ENCODE results near the gene SIMC1.
A peak's percentile ranks its signal among the peaks of the same experiment; 100 is the strongest.

Gene SIMC1

GRCh38 chr5:176365351-176366231 lies 127.4 kb downstream of the SIMC1 start, which contains the start of gene ARL10:
Gene ARL10 (plus strand): TSS chr5:176365487. CDS start chr5:176365564, 77 bp downstream.
- DNase-seq = peak; percentile 83

GRCh38 chr5:176366232-176366894 lies 128.1 kb downstream of the SIMC1 start:
- no peak for DNase-seq

GRCh38 chr5:176368726-176369125 lies 130.5 kb downstream of the SIMC1 start:
- no peak for DNase-seq

GRCh38 chr5:176369934-176370711 lies 131.9 kb downstream of the SIMC1 start:
- DNase-seq = no peak

- DNase-seq = no peak
Observed at GRCh38 chr5:176371621-176372539, 133.7 kb downstream of the SIMC1 start.

- DNase-seq = peak; percentile 29
Observed at GRCh38 chr5:176373100-176373818, 135.0 kb downstream of the SIMC1 start.

GRCh38 chr5:176379881-176380280 lies 141.7 kb downstream of the SIMC1 start:
- DNase-seq = no peak

GRCh38 chr5:176381423-176381822 lies 143.2 kb downstream of the SIMC1 start:
- no peak for DNase-seq

GRCh38 chr5:176381979-176382378 lies 143.8 kb downstream of the SIMC1 start:
- DNase-seq = no peak

- DNase-seq = no peak
Observed at GRCh38 chr5:176382721-176383120, 144.5 kb downstream of the SIMC1 start.

GRCh38 chr5:176383248-176383905 lies 145.2 kb downstream of the SIMC1 start:
- DNase-seq = no peak

GRCh38 chr5:176383961-176384360 lies 145.7 kb downstream of the SIMC1 start:
- DNase-seq = no peak

GRCh38 chr5:176384366-176384930 lies 146.2 kb downstream of the SIMC1 start:
- no peak for DNase-seq

- DNase-seq = no peak
Observed at GRCh38 chr5:176384991-176385390, 146.8 kb downstream of the SIMC1 start.

GRCh38 chr5:176386491-176386890 lies 148.3 kb downstream of the SIMC1 start:
- no peak for DNase-seq

- DNase-seq = no peak
Observed at GRCh38 chr5:176387384-176387925, 149.2 kb downstream of the SIMC1 start.

- DNase-seq = no peak
Observed at GRCh38 chr5:176388003-176388443, 149.8 kb downstream of the SIMC1 start.

- peak; percentile 99 for DNase-seq
Observed at GRCh38 chr5:176388444-176389134, 150.4 kb downstream of the SIMC1 start, which contains the start of the genes HIGD2A and NOP16. Gene HIGD2A (plus strand): TSS chr5:176388751. CDS start chr5:176388820, 69 bp downstream. Gene NOP16 (minus strand): TSS chr5:176388598. CDS start chr5:176388539, 59 bp downstream.
